ENCODE data around the gene ERFL.
"Not testable (repeated sequence)": the region's sequence is repeated elsewhere in the genome, so short reads cannot be mapped to it uniquely, and the experiment has no call there.

Gene ERFL

DNA sequence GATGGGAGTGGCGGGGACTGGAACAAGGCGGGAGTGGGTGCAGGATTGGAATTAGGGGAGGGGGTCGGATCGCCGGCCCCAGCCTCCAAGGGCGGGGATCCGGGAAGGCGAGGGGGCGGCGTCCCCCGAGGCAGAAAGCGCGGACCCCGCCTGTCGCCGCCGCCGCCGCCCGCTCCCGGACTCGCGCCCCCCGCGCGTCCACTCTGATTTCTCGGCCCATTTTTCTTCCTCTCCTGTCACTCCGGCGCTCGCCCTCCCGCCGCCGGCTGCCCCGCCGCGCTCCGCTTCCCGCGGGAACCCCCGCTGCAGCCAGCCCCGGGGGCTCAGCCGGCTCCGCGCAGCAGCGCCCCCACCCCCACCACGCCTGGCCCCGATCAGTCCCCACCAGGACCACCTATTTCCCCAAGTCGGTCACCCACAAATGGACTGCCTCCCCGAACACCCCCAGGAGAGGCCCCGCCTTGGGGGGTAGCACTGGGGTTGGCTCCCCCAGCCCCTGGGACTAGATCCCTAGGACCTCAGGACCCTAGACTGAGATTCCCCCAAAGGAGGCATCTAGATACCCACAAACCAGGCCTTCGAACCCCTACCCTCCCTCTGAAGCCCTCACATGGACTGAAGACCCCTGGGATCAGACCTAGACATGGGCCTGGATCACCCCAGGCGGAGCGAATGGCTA is 12.6 kb upstream of the ERFL start:
- peaks cover 0 to 16% of the 10 kb centered on the region in 2 donors for H3K4me1 ChIP-seq (ENCODE audit: control insufficient read depth in 1 of 2, insufficient read depth in 2 of 2, low read length in 2 of 2)
- H3K36me3 ChIP-seq (ENCODE audit: control insufficient read depth in 1 of 2, insufficient read depth in 2 of 2, low read length in 2 of 2), result no peaks in the 10 kb centered on the region
- peak overlapping the region; percentile 26 to 52 for H3K4me3 ChIP-seq (ENCODE audit: low read depth in 1 of 2, low read length in 2 of 2)
- peaks cover 17% of the 10 kb centered on the region for H3K27me3 ChIP-seq (ENCODE audit: low read depth, low read length)
- no peaks in the 10 kb centered on the region for H3K9me3 ChIP-seq (ENCODE audit: control insufficient read depth in 1 of 2, low read length in 2 of 2)
- no peak overlapping the region for H3K27ac ChIP-seq (ENCODE audit: low read length)

DNA sequence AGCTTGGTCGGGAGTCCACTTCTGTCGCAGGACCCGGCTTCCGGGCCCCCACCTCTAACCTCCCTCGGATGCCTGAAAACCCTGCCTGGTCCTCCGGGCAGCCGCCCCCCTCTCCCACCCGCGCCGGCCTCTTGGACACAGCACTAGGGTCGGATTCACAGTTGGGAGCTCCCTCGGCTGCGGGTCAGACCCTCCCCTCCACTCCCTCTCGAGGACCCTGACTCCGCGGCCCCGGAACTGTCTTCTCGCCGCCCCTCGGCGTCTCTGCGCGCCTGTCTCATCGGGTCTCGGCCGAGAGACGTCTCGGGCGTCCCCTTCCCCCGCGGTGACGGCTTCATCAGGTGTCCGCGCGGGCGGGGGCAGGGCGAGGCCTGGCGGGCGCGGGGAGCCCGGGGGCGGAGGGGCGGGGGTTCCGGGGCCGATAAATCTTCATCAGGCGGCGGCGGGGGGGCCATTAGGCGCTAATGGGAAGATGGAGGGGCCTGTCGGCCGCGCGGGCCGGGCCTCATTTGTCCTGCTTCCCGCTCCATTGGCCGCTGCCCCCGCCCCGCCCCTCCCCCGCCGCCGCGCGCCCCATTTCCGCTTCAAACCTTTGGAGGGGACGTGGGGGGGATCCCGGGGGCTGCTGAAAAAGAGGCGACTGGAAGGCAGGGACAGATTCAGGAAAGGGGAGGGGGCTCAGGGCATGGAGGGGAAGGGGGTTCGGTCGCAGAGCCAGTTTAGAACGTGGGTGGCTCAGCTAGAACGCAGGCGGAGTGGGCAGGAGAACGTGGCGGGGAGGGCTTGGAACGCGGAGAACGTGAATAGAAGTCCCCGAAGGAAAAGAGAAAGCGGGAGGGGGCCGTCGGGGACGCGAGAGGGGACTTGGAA is 11.8 kb upstream of the ERFL start:
- Histone ChIP-seq H3K4me3 (ENCODE audit: low read depth in 1 of 2, low read length in 2 of 2) (peak overlapping the region; percentile 26 to 52), H3K9me3 (ENCODE audit: control insufficient read depth in 1 of 2, low read length in 2 of 2) (no peaks in the 10 kb centered on the region), H3K4me1 (ENCODE audit: control insufficient read depth in 1 of 2, insufficient read depth in 2 of 2, low read length in 2 of 2) (peaks cover 0 to 19% of the 10 kb centered on the region in 2 donors), H3K27me3 (ENCODE audit: low read depth, low read length) (peaks cover 17% of the 10 kb centered on the region), H3K36me3 (ENCODE audit: control insufficient read depth in 1 of 2, insufficient read depth in 2 of 2, low read length in 2 of 2) (no peaks in the 10 kb centered on the region), H3K27ac (ENCODE audit: low read length) (no peak overlapping the region)

DNA sequence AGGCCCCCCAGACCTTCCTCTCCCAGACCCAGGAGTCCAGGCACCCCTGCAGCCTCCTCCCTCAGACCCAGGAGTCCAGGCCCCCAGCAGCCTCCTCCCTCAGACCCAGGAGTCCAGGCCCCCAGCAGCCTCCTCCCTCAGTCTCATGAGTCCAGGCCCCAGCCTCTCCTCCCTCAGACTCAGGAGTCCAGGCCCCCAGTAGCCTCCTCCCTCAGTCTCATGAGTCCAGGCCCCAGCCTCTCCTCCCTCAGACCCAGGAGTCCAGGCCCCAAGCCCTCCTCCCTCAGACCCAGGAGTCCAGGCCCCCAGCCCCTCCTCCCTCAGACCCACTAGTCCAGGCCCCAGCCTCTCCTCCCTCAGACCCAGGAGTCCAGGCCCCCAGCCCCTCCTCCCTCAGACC is 11.0 kb upstream of the ERFL start:
- H3K27me3 ChIP-seq (ENCODE audit: low read depth, low read length), result peaks cover 21% of the 10 kb centered on the region
- H3K4me3 ChIP-seq (ENCODE audit: low read depth in 1 of 2, low read length in 2 of 2); H3K27ac ChIP-seq (ENCODE audit: low read length); H3K36me3 ChIP-seq (ENCODE audit: control insufficient read depth in 1 of 2, insufficient read depth in 2 of 2, low read length in 2 of 2); H3K9me3 ChIP-seq (ENCODE audit: control insufficient read depth in 1 of 2, low read length in 2 of 2): not testable (repeated sequence)
- H3K4me1 ChIP-seq (ENCODE audit: control insufficient read depth in 1 of 2, insufficient read depth in 2 of 2, low read length in 2 of 2), result peaks cover 0 to 19% of the 10 kb centered on the region in 2 donors

DNA sequence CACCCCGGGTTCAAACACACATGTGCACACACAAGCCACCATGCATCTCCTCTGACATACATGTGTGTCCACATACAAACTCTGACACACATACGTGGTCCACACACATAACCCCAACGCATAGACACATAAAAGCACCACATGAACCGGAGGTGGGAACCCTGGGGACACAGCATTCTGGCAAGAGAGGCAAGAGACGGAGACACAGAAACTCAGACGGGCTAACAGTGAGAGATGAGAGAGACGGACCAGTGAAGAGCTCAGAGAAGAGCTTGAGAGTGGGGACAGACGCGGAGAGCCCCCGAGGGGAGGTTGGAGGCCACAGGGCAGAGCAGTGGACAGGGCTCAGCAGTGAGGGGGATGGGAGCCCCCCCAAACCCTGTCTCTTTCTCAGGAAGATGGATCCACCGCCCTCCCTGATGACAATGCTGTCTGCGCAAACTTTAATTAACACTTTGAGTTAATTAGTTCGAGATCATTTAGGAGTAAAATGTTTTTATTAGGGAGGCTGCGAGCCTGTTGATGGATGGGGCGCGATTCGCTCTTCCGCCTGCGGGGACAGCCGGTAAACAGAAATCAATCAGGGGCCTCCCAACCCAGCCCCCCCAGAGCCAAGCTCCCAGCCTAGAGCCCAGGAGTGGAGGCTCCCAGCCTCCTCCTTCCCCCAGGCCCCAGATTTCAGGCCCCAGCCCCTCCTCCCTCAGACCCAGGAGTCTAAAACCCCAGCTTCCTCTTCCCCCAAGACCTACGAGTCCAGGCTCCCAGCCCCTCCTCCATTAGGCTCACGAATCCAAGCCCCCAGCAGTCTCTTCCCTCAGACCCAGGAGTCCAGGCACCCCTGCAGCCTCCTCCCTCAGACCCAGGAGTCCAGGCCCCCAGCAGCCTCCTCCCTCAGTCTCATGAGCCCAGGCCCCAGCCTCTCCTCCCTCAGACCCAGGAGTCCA is 9.5 kb upstream of the ERFL start:
- Histone ChIP-seq H3K36me3 (ENCODE audit: control insufficient read depth in 1 of 2, insufficient read depth in 2 of 2, low read length in 2 of 2) (no peaks in the 10 kb centered on the region), H3K4me3 (ENCODE audit: low read depth in 1 of 2, low read length in 2 of 2) (no peak overlapping the region), H3K27me3 (ENCODE audit: low read depth, low read length) (peaks cover 29% of the 10 kb centered on the region), H3K27ac (ENCODE audit: low read length) (no peak overlapping the region), H3K9me3 (ENCODE audit: control insufficient read depth in 1 of 2, low read length in 2 of 2) (no peaks in the 10 kb centered on the region), H3K4me1 (ENCODE audit: control insufficient read depth in 1 of 2, insufficient read depth in 2 of 2, low read length in 2 of 2) (peaks cover 0 to 21% of the 10 kb centered on the region in 2 donors)

DNA sequence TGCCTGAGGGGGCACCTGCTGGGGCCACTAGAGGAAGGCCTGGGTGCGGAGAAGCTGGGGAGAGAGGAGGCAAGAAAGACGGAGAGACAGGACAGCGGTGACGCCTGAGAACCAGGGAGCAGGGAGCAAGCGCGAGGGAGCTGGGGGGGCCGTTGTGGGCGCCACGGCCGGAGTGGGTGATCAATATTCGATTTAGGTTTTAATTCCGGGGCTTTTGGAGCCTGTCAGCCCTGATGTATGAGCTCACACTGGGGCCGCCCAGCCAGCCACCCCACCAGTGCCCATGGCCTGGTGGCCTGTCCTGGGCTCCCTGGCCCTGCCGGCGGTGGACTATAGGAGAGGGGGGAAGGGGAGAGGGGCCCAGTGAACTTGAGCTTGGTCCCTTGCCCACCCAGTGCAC is 8.7 kb upstream of the ERFL start:
- Histone ChIP-seq H3K4me1 (ENCODE audit: control insufficient read depth in 1 of 2, insufficient read depth in 2 of 2, low read length in 2 of 2) (peaks cover 0 to 27% of the 10 kb centered on the region in 2 donors), H3K27me3 (ENCODE audit: low read depth, low read length) (peaks cover 37% of the 10 kb centered on the region), H3K9me3 (ENCODE audit: control insufficient read depth in 1 of 2, low read length in 2 of 2) (no peaks in the 10 kb centered on the region), H3K27ac (ENCODE audit: low read length) (no peak overlapping the region), H3K36me3 (ENCODE audit: control insufficient read depth in 1 of 2, insufficient read depth in 2 of 2, low read length in 2 of 2) (no peaks in the 10 kb centered on the region), H3K4me3 (ENCODE audit: low read depth in 1 of 2, low read length in 2 of 2) (no peak overlapping the region)

DNA sequence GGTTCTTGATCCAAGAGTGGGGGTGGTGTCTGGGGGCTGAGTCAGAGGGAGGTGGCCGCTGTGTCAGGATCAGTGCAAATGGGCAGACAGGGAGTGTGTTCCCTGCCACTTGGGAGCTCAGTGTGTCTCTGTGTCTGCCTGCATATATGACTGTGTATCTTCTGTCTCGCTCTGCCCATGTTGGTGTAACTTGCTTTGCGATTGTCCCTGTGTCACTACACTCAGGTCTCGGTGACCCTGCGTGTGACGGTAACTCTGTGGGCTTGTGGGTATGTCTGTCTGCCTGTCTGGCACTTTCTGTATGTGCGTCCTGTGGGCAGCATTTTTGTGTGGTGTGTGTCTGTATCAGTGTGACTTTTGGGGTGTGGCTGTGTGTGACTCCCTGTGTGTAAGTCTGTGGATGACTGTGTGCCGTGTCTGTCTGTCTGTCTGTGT is 8.2 kb upstream of the ERFL start:
- peaks cover 35% of the 10 kb centered on the region for H3K27me3 ChIP-seq (ENCODE audit: low read depth, low read length)
- H3K4me3 ChIP-seq (ENCODE audit: low read depth in 1 of 2, low read length in 2 of 2), result no peak overlapping the region
- no peak overlapping the region for H3K27ac ChIP-seq (ENCODE audit: low read length)
- no peaks in the 10 kb centered on the region for H3K36me3 ChIP-seq (ENCODE audit: control insufficient read depth in 1 of 2, insufficient read depth in 2 of 2, low read length in 2 of 2)
- peaks cover 0 to 27% of the 10 kb centered on the region in 2 donors for H3K4me1 ChIP-seq (ENCODE audit: control insufficient read depth in 1 of 2, insufficient read depth in 2 of 2, low read length in 2 of 2)
- no peaks in the 10 kb centered on the region for H3K9me3 ChIP-seq (ENCODE audit: control insufficient read depth in 1 of 2, low read length in 2 of 2)

DNA sequence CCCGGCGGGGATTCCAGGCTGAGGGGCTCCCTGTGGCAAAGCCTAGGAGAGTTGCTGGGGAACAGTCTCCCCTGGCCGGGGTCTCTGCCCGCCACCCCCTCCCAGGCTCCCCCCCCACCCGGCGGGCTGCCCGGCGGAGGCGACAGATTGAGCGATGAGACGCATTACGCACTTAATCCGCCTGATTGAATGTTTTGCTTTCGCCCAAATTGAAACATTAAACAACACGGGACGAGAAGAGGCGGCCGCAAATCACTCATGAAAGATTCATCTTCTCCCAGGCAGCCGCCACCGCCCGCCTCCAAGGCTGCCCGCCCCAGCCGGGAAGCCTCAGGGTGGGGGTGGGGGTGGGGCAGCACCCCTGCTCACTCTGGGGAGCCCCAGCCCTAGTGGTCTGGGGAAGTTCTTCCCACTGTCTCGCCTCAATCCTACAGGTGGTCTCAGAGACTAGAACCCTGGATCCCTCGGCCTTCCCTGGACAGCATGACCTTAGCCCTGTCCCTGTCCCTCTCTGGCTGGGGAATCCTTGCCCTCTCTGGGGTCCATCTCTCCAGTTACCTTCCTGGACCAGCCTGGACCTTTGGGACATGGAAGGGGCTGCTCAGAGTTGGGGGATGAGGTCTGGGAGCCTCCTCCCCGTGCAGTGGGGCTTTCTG is 7.6 kb upstream of the ERFL start:
- Histone ChIP-seq H3K36me3 (ENCODE audit: control insufficient read depth in 1 of 2, insufficient read depth in 2 of 2, low read length in 2 of 2) (no peaks in the 10 kb centered on the region), H3K4me1 (ENCODE audit: control insufficient read depth in 1 of 2, insufficient read depth in 2 of 2, low read length in 2 of 2) (peaks cover 0 to 22% of the 10 kb centered on the region in 2 donors), H3K9me3 (ENCODE audit: control insufficient read depth in 1 of 2, low read length in 2 of 2) (no peaks in the 10 kb centered on the region), H3K27ac (ENCODE audit: low read length) (no peak overlapping the region), H3K4me3 (ENCODE audit: low read depth in 1 of 2, low read length in 2 of 2) (no peak overlapping the region), H3K27me3 (ENCODE audit: low read depth, low read length) (peaks cover 34% of the 10 kb centered on the region)

DNA sequence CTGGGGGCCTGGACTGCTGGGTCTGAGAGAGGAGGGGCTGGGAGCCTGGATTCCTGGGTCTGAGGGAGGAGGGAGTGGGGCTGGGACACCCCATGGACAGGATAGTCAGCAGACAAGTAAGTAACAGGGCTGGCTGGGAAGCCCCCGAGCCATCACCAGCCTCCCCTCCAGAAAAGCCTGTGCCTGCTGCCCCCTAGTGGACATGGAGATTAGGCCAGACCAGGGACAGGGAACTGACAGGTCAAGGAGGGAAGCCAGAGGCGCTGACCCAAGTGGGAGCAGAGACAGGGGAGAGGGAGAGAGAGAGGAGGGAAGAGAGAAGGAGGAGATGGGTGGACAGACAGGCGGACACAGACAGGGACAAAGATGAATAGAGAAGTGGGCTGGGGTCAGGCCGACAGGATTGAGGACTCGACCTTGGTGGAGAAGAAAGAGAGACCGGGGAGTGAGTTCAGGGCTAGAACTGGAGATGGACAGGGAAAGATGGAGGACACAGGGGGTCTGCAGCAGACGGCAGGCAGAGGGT is 6.7 kb upstream of the ERFL start:
- no peak overlapping the region for H3K27ac ChIP-seq (ENCODE audit: low read length)
- peaks cover 44% of the 10 kb centered on the region for H3K27me3 ChIP-seq (ENCODE audit: low read depth, low read length)
- H3K36me3 ChIP-seq (ENCODE audit: control insufficient read depth in 1 of 2, insufficient read depth in 2 of 2, low read length in 2 of 2), result no peaks in the 10 kb centered on the region
- H3K4me1 ChIP-seq (ENCODE audit: control insufficient read depth in 1 of 2, insufficient read depth in 2 of 2, low read length in 2 of 2), result peaks cover 0 to 14% of the 10 kb centered on the region in 2 donors
- no peaks in the 10 kb centered on the region for H3K9me3 ChIP-seq (ENCODE audit: control insufficient read depth in 1 of 2, low read length in 2 of 2)
- H3K4me3 ChIP-seq (ENCODE audit: low read depth in 1 of 2, low read length in 2 of 2), result no peak overlapping the region

DNA sequence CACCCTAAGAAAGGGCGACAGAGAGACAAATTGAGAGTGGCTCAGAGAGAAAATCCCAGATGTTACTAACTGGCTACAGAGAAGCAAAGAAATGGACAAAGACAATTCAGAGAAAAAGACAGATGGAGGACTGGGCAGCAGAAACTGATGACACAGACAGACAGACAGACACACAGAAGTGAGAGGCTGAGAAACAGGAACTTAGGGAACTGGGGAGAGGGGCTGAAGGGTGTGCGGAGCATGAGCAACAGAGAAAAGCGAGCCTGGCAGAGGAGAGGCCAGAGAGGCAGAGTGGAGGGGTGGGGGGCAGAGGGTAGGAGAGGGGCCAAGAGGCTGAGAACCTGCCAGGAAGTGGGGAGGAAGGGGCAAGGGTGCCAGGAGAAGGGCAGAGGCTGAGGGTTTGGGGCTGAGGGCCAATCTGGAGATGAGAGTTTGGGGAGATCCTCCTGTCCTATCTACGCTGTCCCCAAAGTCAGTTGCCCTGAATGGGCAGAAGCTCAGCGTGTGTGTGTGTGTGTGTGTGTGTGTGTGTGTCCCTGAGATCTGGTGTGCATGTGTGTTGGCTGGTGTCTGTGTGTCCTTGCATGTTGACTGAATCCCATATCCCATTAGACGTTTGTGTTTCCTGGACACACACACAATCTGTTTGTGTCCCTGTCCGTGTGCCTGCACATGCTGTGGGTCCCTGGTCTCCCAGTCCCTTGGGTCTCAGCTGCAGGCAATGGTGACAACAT is 5.6 kb upstream of the ERFL start:
- Histone ChIP-seq H3K27me3 (ENCODE audit: low read depth, low read length) (peaks cover 54% of the 10 kb centered on the region), H3K27ac (ENCODE audit: low read length) (no peak overlapping the region), H3K4me1 (ENCODE audit: control insufficient read depth in 1 of 2, insufficient read depth in 2 of 2, low read length in 2 of 2) (peaks cover 0 to 16% of the 10 kb centered on the region in 2 donors), H3K36me3 (ENCODE audit: control insufficient read depth in 1 of 2, insufficient read depth in 2 of 2, low read length in 2 of 2) (no peaks in the 10 kb centered on the region), H3K9me3 (ENCODE audit: control insufficient read depth in 1 of 2, low read length in 2 of 2) (no peaks in the 10 kb centered on the region), H3K4me3 (ENCODE audit: low read depth in 1 of 2, low read length in 2 of 2) (no peak overlapping the region)

DNA sequence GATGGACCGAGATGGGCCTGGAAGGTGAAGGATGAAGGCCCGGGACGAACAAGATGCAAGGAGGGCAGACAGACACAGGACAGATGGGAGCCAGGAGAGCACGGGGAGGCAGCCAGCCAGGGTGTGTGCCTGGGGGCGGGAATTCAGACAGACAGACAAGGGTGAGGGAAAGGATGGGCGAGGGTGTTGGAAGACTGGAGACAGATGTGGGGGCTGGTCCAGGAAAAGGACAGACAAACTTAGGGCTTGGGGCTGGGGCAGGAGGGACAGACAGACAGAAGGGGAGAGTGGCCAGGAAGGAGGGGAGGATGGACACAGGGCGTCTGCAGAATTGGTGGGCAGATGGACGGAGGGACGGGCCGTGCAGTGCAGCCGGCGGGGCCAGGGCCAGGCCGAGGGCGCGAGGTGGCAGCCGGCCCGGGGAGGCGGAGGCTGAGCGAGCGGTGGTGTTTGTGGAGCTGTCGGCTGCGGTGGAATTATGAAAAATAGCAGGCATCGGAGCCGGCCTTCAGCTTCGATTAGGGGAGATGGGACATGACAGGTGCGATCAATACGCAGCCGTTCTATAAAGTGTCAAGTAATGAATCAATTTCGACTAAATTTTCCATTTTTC is 4.6 kb upstream of the ERFL start:
- Histone ChIP-seq H3K4me1 (ENCODE audit: control insufficient read depth in 1 of 2, insufficient read depth in 2 of 2, low read length in 2 of 2) (peaks cover 0 to 26% of the 10 kb centered on the region in 2 donors), H3K27me3 (ENCODE audit: low read depth, low read length) (peaks cover 61% of the 10 kb centered on the region), H3K36me3 (ENCODE audit: control insufficient read depth in 1 of 2, insufficient read depth in 2 of 2, low read length in 2 of 2) (no peaks in the 10 kb centered on the region), H3K27ac (ENCODE audit: low read length) (no peak overlapping the region), H3K9me3 (ENCODE audit: control insufficient read depth in 1 of 2, low read length in 2 of 2) (no peaks in the 10 kb centered on the region), H3K4me3 (ENCODE audit: low read depth in 1 of 2, low read length in 2 of 2) (no peak overlapping the region)
